Small intestine (tissue), 7 donors: ENCODE data around the gene KCP. TPM values are rescaled to one million over a fixed set of nuclear protein-coding genes. Genes with fewer than 3 reads are reported as not detected.

Experiments used
- DNase-seq, 2 donors: peaks; one replicate each; pipeline versions ENCODE4 v3.0.0 to v3.0.0-alpha.2; 2013
- FAIRE-seq: peaks from 2 replicates; lab custom pipeline; 2012; peaks lifted over from hg19 to GRCh38; lab: Jason Lieb, UNC
- H3K27ac ChIP-seq, 3 donors: one replicate each; pipeline ENCODE4 v1.5.1; 2013; ENCODE audit warnings: low read length in 2 of 3, mild to moderate bottlenecking in 2 of 3, control low read depth in 1 of 3, inconsistent platforms in 1 of 3, low read depth in 1 of 3, moderate library complexity in 1 of 3
- H3K27me3 ChIP-seq, 3 donors: one replicate each; pipeline ENCODE4 v1.6.1; 2013; ENCODE audit warnings: low read length in 3 of 3, inconsistent platforms in 1 of 3; ENCODE audit not compliant: control insufficient read depth in 3 of 3, insufficient read depth in 3 of 3
- H3K36me3 ChIP-seq, 3 donors: one replicate each; pipeline ENCODE4 v1.6.1; 2013; ENCODE audit warnings: low read length in 3 of 3, inconsistent platforms in 1 of 3, low read depth in 1 of 3, mild to moderate bottlenecking in 1 of 3, moderate library complexity in 1 of 3; ENCODE audit not compliant: control insufficient read depth in 3 of 3, insufficient read depth in 2 of 3
- H3K4me1 ChIP-seq, 3 donors: one replicate each; pipeline ENCODE4 v1.6.1; 2013; ENCODE audit warnings: low read length in 2 of 3, inconsistent platforms in 1 of 3, low read depth in 1 of 3, mild to moderate bottlenecking in 1 of 3, moderate library complexity in 1 of 3; ENCODE audit not compliant: control insufficient read depth in 3 of 3, insufficient read depth in 2 of 3
- H3K4me3 ChIP-seq, 3 donors: one replicate each; pipeline ENCODE4 v1.5.1; 2013; ENCODE audit warnings: low read length in 3 of 3, control low read depth in 1 of 3, inconsistent platforms in 1 of 3, low read depth in 1 of 3, mild to moderate bottlenecking in 1 of 3, moderate library complexity in 1 of 3
- H3K9me3 ChIP-seq, 2 donors: one replicate each; pipeline ENCODE4 v1.6.1; 2013; ENCODE audit warnings: low read depth in 1 of 2, low read length in 1 of 2; ENCODE audit not compliant: control insufficient read depth in 2 of 2, insufficient read depth in 1 of 2
- WGBS, 3 donors: extraction: QIAGEN DNeasy Blood & Tissue Kit; methylation state at CpG; one replicate each; pipeline ENCODE4 v1.1.7; 2013; 5-methylcytosine and 5-hydroxymethylcytosine counted together
- polyA plus RNA-seq, 4 donors: library from polyadenylated mRNA; stranded (reverse) in 3 of 4; unstranded in 1 of 4; fragments of 200-250 nt in 3 of 4; fragments of 120-200 nt in 1 of 4; gene quantifications; one replicate each; pipeline versions ENCODE4 v1.2.1 to v1.2.3, GENCODE V29; 2013
- donor health status: healthy with polysubstance abuse.
- donor health status: control.
- donor health status: control.
- donor health status: Bipolar disorder and iron deficiency.
- donor health status: healthy.

The KCP gene
- polyA plus RNA-seq, 4 donors = 0.52 to 5.1 (median 1.9) TPM

DNA sequence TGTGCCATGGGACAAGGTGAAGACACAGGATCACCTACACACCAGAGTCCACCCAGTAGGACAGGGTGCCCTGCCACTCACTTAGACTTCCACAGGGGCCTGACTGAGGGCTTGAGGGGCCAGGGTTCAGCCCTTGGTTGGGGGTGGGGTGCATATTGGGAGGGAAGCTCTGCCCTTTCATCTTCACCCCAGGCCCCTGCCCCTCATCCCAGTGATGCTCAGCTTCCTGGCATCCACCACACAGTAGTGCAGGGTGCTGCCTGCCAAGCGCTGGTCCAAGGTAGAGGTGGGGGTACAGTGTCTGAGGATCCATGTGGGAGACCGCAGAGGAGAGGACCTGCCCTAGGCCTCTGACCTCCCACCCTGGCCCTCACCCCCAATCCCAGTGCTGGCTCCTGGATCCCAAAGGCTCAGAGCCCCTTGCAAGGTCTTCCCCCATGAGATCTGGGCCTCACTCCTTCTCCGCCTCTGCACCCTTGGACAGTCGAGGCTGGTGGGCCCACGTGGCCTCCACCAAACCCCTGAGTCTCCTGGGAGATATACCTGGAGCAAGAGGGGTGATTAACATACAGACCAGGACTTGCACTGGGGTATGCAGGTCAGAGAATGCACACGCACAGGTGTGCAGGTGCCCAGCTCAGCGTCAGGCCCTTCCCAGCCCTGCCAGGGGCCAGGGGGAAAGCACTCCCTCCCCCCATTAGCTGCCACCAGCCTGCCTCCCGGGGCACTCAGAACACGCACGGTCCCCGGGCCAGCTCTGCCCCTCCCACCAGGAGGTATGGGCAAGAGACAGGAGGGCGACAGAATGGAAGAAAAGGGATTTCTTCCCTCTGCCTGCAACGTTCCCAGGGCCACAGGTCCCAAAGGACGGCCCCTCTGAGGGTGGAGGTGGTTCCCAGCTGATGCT lies 18.6 kb upstream of the KCP start:
- FAIRE-seq = no peak
- 81 to 84% (median 84%) methylated on average over 14 of the region's 14 CpGs for WGBS, 3 donors
- Histone ChIP-seq H3K4me3 (no peak overlapping the region), H3K27me3 (peaks cover 0 to 3% (median 0%) of the 10 kb centered on the region in 3 donors), H3K36me3 (no peaks in the 10 kb centered on the region), H3K9me3 (no peaks in the 10 kb centered on the region), H3K27ac (no peak overlapping the region), H3K4me1 (no peaks in the 10 kb centered on the region)
- no peak for DNase-seq

GRCh38 chr7:128928159-128928813 lies 17.8 kb upstream of the KCP start:
- H3K27me3 ChIP-seq = peaks cover 0 to 7% (median 0%) of the 10 kb centered on the region in 3 donors
- H3K9me3 ChIP-seq = no peaks in the 10 kb centered on the region
- 95 to 99% (median 97%) methylated on average over 8 of the region's 8 CpGs for WGBS, 3 donors
- no peak overlapping the region for H3K4me3 ChIP-seq
- no peak overlapping the region for H3K27ac ChIP-seq
- no peak for DNase-seq
- H3K36me3 ChIP-seq = no peaks in the 10 kb centered on the region
- no peak for FAIRE-seq
- H3K4me1 ChIP-seq = no peaks in the 10 kb centered on the region

DNA sequence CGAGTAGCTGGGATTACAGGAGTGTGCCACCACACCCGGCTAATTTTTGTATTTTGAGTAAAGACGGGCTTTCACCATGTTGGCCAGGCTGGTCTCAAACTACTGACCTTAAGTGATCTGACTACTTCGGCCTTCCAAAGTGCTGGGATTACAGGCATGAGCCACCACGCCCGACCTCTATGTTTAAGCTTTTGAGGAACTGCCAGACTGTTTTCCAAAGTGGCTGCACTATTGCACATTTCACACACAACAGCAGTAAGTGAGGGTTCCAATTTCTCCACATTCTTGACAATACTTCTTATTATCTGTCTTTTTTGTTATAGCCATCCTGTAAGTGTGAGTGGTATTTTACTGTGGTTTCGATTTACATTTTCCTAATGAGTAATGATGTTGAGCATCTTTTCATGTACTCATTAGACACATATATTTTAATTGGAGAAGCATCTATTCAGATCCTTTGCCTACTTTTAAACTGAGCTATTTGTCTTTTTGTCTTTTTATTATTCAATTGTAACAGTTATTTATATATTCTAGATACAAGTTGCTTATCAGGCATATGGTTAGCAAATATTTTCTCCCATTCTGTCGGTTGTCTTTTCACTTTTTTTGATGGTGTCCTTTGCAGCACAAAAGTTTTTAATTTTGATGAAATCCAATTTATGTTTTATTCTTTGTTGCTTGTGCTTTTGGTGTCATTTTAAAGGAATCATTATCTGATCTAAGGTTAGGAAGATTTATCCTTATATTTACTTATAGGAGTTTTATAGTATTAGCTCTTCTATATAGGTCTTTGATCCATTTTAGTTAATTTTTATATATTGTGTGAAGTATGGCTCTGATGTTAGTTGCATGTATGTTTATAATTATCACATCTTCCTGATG lies 14.4 kb upstream of the KCP start:
- Histone ChIP-seq H3K27me3 (peaks cover 0 to 31% (median 4%) of the 10 kb centered on the region in 3 donors), H3K4me3 (no peak overlapping the region), H3K9me3 (no peaks in the 10 kb centered on the region), H3K4me1 (no peaks in the 10 kb centered on the region), H3K36me3 (no peaks in the 10 kb centered on the region), H3K27ac (no peak overlapping the region)
- WGBS, 3 donors = 72 to 81% (median 73%) methylated on average over 8 of the region's 8 CpGs
- DNase-seq (no peak), FAIRE-seq (no peak)

DNA sequence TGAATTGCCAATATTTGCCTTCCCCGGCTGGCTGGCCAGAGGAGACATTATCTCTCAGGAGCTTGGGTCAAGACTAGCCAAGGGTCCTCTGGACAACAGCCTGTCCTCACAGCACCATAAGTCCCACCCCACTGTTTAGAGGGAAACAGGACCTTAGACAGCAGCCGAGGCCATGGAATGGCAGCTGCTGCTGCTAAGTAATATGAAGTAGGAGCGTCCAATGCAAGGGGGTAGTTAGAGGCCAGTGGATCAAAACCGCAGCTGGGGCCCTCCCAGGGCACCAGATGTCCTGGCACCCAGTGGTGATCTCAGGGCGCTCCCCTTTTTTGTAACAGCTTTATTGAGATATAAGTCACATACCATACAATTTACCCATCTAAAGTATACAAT lies 12.9 kb upstream of the KCP start:
- no peaks in the 10 kb centered on the region for H3K36me3 ChIP-seq
- no peak overlapping the region for H3K4me3 ChIP-seq
- H3K9me3 ChIP-seq = no peaks in the 10 kb centered on the region
- DNase-seq (no peak), FAIRE-seq (no peak)
- no peaks in the 10 kb centered on the region for H3K4me1 ChIP-seq
- no peak overlapping the region for H3K27ac ChIP-seq
- peaks cover 0 to 43% (median 4%) of the 10 kb centered on the region in 3 donors for H3K27me3 ChIP-seq
- WGBS, 3 donors = 67 to 81% (median 68%) methylated on average over 5 of the region's 5 CpGs

- H3K36me3 ChIP-seq = no peaks in the 10 kb centered on the region
- DNase-seq (no peak), FAIRE-seq (no peak)
- WGBS, 3 donors = 71 to 83% (median 73%) methylated on average over 16 of the region's 16 CpGs
- no peaks in the 10 kb centered on the region for H3K4me1 ChIP-seq
- no peak overlapping the region for H3K27ac ChIP-seq
- no peaks in the 10 kb centered on the region for H3K9me3 ChIP-seq
- no peak overlapping the region for H3K4me3 ChIP-seq
- peaks cover 0 to 47% (median 4%) of the 10 kb centered on the region in 3 donors for H3K27me3 ChIP-seq
These were observed 12.2 kb upstream of the KCP start for GRCh38 chr7:128922496-128923410.

- Histone ChIP-seq H3K9me3 (no peaks in the 10 kb centered on the region), H3K36me3 (no peaks in the 10 kb centered on the region), H3K27me3 (peaks cover 0 to 50% (median 4%) of the 10 kb centered on the region in 3 donors), H3K4me3 (no peak overlapping the region), H3K27ac (no peak overlapping the region), H3K4me1 (no peaks in the 10 kb centered on the region)
- 74 to 80% (median 75%) methylated on average over 9 of the region's 9 CpGs for WGBS, 3 donors
- DNase-seq (no peak), FAIRE-seq (no peak)
These were observed 11.4 kb upstream of the KCP start for GRCh38 chr7:128921866-128922440.

DNA sequence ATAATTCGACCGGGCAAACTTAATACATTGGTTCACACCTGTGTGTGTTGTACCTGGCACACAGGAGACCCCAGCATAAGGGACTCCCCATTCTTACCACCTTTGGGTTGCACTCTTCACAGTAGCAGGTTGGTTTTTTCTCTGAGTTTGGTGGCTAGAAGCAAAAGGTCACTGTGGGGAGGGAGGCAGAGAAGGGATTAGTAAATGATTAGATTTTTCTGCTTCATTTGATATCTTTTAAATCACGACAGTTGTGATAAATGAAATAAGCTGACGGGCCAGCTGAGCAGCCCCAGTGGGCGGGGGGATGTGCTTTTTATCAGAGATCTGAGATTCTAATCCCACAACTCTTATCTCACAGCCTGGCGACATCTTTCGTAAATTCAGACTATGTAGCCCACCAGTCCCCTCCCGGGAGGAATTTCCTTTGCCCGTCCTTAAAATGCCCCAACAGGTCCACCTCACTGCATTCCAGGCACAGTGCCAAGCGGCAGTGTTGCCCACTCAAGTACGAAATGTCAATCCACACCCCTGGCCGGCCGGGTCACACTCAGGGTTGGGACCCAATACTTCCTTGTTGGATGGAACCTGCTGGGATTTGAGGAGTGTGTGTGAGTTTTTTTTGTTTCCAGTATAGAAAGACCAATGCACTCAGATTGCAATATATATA lies 10.5 kb upstream of the KCP start:
- 33 to 53% (median 40%) methylated on average over 13 of the region's 13 CpGs for WGBS, 3 donors
- FAIRE-seq (no peak), DNase-seq (no peak)
- no peak overlapping the region for H3K27ac ChIP-seq
- peaks cover 0 to 56% (median 6%) of the 10 kb centered on the region in 3 donors for H3K27me3 ChIP-seq
- H3K9me3 ChIP-seq = no peaks in the 10 kb centered on the region
- H3K4me3 ChIP-seq = no peak overlapping the region
- no peaks in the 10 kb centered on the region for H3K4me1 ChIP-seq
- H3K36me3 ChIP-seq = no peaks in the 10 kb centered on the region
